Smooth muscle cell (in vitro differentiated cells): ENCODE results near the gene MAST4. TPM values are rescaled to one million over a fixed set of nuclear protein-coding genes. Genes with fewer than 3 reads are reported as not detected.

ENCODE experiments used
- DNase-seq: peaks from one replicate; lab custom pipeline; 2025; ENCODE audit not compliant: unreplicated experiment; lab: John Stamatoyannopoulos, UW
- H2AFZ ChIP-seq: fragments of 200-600 bp; sonication (generic); 2 replicates; pipeline ENCODE4 v1.6.0; 2016; ENCODE audit warnings: antibody characterized with exemption, low read depth, mild to moderate bottlenecking
- H3F3A ChIP-seq: fragments of 200-600 bp; sonication (generic); 2 replicates; pipeline ENCODE4 v1.6.0; 2017; ENCODE audit warnings: antibody characterized with exemption, low read depth
- H3K27ac ChIP-seq: fragments of 200-600 bp; sonication (generic); 2 replicates; pipeline ENCODE4 v1.5.1; 2016; ENCODE audit warnings: low read depth, mild to moderate bottlenecking
- H3K27me3 ChIP-seq: fragments of 200-600 bp; sonication (generic); 2 replicates; pipeline ENCODE4 v1.6.1; 2016; ENCODE audit warnings: low read depth, mild to moderate bottlenecking
- H3K36me3 ChIP-seq: fragments of 200-600 bp; sonication (generic); 2 replicates; pipeline ENCODE4 v1.5.1; 2016; ENCODE audit warnings: low read depth
- H3K4me1 ChIP-seq: fragments of 200-600 bp; sonication (generic); 2 replicates; pipeline ENCODE4 v1.5.1; 2016; ENCODE audit warnings: low read depth
- H3K4me2 ChIP-seq: fragments of 200-600 bp; sonication (generic); 2 replicates; pipeline ENCODE4 v1.6.0; 2016; ENCODE audit warnings: mild to moderate bottlenecking
- H3K4me3 ChIP-seq: fragments of 200-600 bp; sonication (generic); 2 replicates; pipeline ENCODE4 v1.5.1; 2016; ENCODE audit warnings: mild to moderate bottlenecking
- H3K79me2 ChIP-seq: fragments of 200-600 bp; sonication (generic); 2 replicates; pipeline ENCODE4 v1.6.0; 2016; ENCODE audit warnings: low read depth, mild to moderate bottlenecking
- H3K9ac ChIP-seq: fragments of 200-600 bp; sonication (generic); 2 replicates; pipeline ENCODE4 v1.6.0; 2016; ENCODE audit warnings: low read depth
- H3K9me3 ChIP-seq: fragments of 200-600 bp; sonication (generic); replicated peaks from 2 replicates; pipeline ENCODE4 v1.5.1; 2016; ENCODE audit warnings: low read depth
- H4K20me1 ChIP-seq: fragments of 200-600 bp; sonication (generic); 2 replicates; pipeline ENCODE4 v1.6.0; 2016; ENCODE audit warnings: low read depth
- CTCF ChIP-seq: fragments of 200-600 bp; sonication (generic); IDR thresholded peaks from 2 replicates; pipeline ENCODE4 v1.5.1; 2017; ENCODE audit warnings: borderline replicate concordance, mild to moderate bottlenecking, antibody characterized with exemption; ENCODE audit not compliant: insufficient read depth, poor library complexity, severe bottlenecking
- WGBS: methylation state at CpG from one replicate; pipeline ENCODE4 v1.1.7; 2016; ENCODE audit warnings: low lambda C conversion rate; 5-methylcytosine and 5-hydroxymethylcytosine counted together
- polyA plus RNA-seq: library from polyadenylated mRNA; unstranded; fragments of >200 nt; fragmentation: Nextera tagmentation; extraction: Ambion mirVana; gene quantifications from 2 replicates; pipeline ENCODE4 v1.2.1, GENCODE V29; 2016
- total RNA-seq: library from RNA; depleted of rRNA; stranded (reverse); fragments of >200 nt; gene quantifications from 2 replicates; pipeline ENCODE4 v1.2.3, GENCODE V29; 2014

Gene MAST4
- total and polyA plus RNA-seq, 2 experiments from 2014 or later = 6.3 to 24.0 TPM

- H3K9ac ChIP-seq = no peak overlapping the region
- H3K9me3 ChIP-seq = no peaks in the 10 kb centered on the region
- no peak overlapping the region for H3K4me2 ChIP-seq
- no peaks in the 10 kb centered on the region for H4K20me1 ChIP-seq
- H3K4me1 ChIP-seq = peaks cover 16% of the 10 kb centered on the region
- no peak for TF ChIP-seq CTCF
- H3K27ac ChIP-seq = no peak overlapping the region
- no peaks in the 10 kb centered on the region for H3K36me3 ChIP-seq
- no peaks in the 10 kb centered on the region for H3F3A ChIP-seq
- no peak overlapping the region for H2AFZ ChIP-seq
- H3K4me3 ChIP-seq = no peak overlapping the region
- no peak for DNase-seq
- peaks cover 6% of the 10 kb centered on the region for H3K27me3 ChIP-seq
- H3K79me2 ChIP-seq = no peaks in the 10 kb centered on the region
- WGBS = 95% methylated on average over 4 of the region's 4 CpGs
Observed at GRCh38 chr5:66824476-66824875, 228.3 kb downstream of the MAST4 start.

- Histone ChIP-seq H3F3A (no peaks in the 10 kb centered on the region), H3K9me3 (no peaks in the 10 kb centered on the region), H3K36me3 (no peaks in the 10 kb centered on the region), H3K4me3 (no peak overlapping the region), H3K79me2 (no peaks in the 10 kb centered on the region), H3K4me1 (peaks cover 28% of the 10 kb centered on the region), H3K4me2 (no peak overlapping the region), H3K27ac (no peak overlapping the region), H4K20me1 (no peaks in the 10 kb centered on the region), H3K9ac (no peak overlapping the region), H3K27me3 (peaks cover 6% of the 10 kb centered on the region), H2AFZ (no peak overlapping the region)
- WGBS = 77% methylated on average over 7 of the region's 7 CpGs
- TF ChIP-seq CTCF = no peak
- no peak for DNase-seq
Observed at GRCh38 chr5:66826263-66826662, 230.1 kb downstream of the MAST4 start.

GRCh38 chr5:66826696-66827095 lies 230.5 kb downstream of the MAST4 start:
- Histone ChIP-seq H3K4me2 (no peak overlapping the region), H3K9ac (no peak overlapping the region), H3K36me3 (no peaks in the 10 kb centered on the region), H3K27ac (no peak overlapping the region), H2AFZ (no peak overlapping the region), H3K9me3 (no peaks in the 10 kb centered on the region), H3K27me3 (peaks cover 6% of the 10 kb centered on the region), H3K4me3 (no peak overlapping the region), H3K79me2 (no peaks in the 10 kb centered on the region), H3K4me1 (peaks cover 28% of the 10 kb centered on the region), H4K20me1 (no peaks in the 10 kb centered on the region), H3F3A (no peaks in the 10 kb centered on the region)
- DNase-seq = no peak
- 51% methylated on average over 3 of the region's 3 CpGs for WGBS
- no peak for TF ChIP-seq CTCF

- Histone ChIP-seq H3K4me1 (peaks cover 28% of the 10 kb centered on the region), H4K20me1 (no peaks in the 10 kb centered on the region), H3K27ac (peak overlapping the region; percentile 97), H3K27me3 (peaks cover 6% of the 10 kb centered on the region), H3K9me3 (no peaks in the 10 kb centered on the region), H2AFZ (peak overlapping the region; percentile 70), H3K79me2 (no peaks in the 10 kb centered on the region), H3K4me3 (peak overlapping the region; percentile 50), H3K9ac (peak overlapping the region; percentile 85), H3K36me3 (no peaks in the 10 kb centered on the region), H3F3A (no peaks in the 10 kb centered on the region), H3K4me2 (peak overlapping the region; percentile 85)
- TF ChIP-seq CTCF = no peak
- 11% methylated on average over 5 of the region's 5 CpGs for WGBS
- no peak for DNase-seq
Observed at GRCh38 chr5:66828046-66828547, 231.9 kb downstream of the MAST4 start.
